HepG2 (cell line): ENCODE results near the gene CSTPP1. TPM values are rescaled to one million over a fixed set of nuclear protein-coding genes. Genes with fewer than 3 reads are reported as not detected.

Experiments used
- ATAC-seq: fragments of 200-7000 bp; cut with Tn5 transposase; 3 replicates; pipeline ENCODE4 v1.9.1; 2020; ENCODE audit warnings: mild to moderate bottlenecking, moderate library complexity
- BruUV-seq: library from RNA; stranded (reverse); fragments of 400-500 nt; replicated peaks from 2 replicates; lab custom pipeline; 2021; lab: Mats Ljungman, UMichigan
- CTCF ChIA-PET: fragments of 300-600 bp; formaldehyde crosslinking; extraction: SDS; loops from one replicate; lab custom pipeline; 2021; ENCODE audit warnings: low total read pairs, inconsistent platforms, low intra/inter-chr PET ratio; lab: Yijun Ruan, JAX
- POLR2A ChIA-PET: fragments of 350-600 bp; sonication (Branson Sonifier 250); formaldehyde crosslinking; loops from one replicate; lab custom pipeline; 2020; ENCODE audit warnings: antibody characterized with exemption, inconsistent platforms; lab: Yijun Ruan, JAX
- DNase-seq: peaks from one replicate; pipeline ENCODE4 v3.0.0-alpha.2; 2015; ENCODE audit warnings: low spot score
- FAIRE-seq: peaks from 3 replicates; lab custom pipeline; 2011; peaks lifted over from hg19 to GRCh38; lab: Jason Lieb, UNC
- H2AFZ ChIP-seq: one replicate; pipeline ENCODE4 v1.6.1; 2011; ENCODE audit warnings: low read length, inconsistent platforms
- H3K27ac ChIP-seq: fragments of 300-600 bp; 3 replicates; pipeline ENCODE4 v1.8.0; 2011; ENCODE audit warnings: mixed run types, mild to moderate bottlenecking, mixed read lengths, low read length, inconsistent platforms; ENCODE audit not compliant: insufficient read depth; ENCODE audit errors: extremely low read length
- H3K27me3 ChIP-seq, 2 experiments: fragments of 200-600 bp in 1 of 2; 2 replicates in 1 of 2; 3 replicates in 1 of 2; pipeline versions ENCODE4 v1.6.0 to v1.8.0; 2011; ENCODE audit warnings: low read length in 2 of 2, mild to moderate bottlenecking in 2 of 2, moderate library complexity in 2 of 2, inconsistent platforms in 1 of 2; ENCODE audit not compliant: insufficient read depth in 2 of 2, control insufficient read depth in 1 of 2
- H3K36me3 ChIP-seq, 2 experiments: fragments of 200-600 bp in 1 of 2; replicated peaks in 1 of 2; 2 replicates in 1 of 2; 3 replicates in 1 of 2; pipeline versions ENCODE4 v1.5.1 to v1.8.0; 2011; ENCODE audit warnings: low read length in 2 of 2, inconsistent platforms in 1 of 2; ENCODE audit not compliant: insufficient read depth in 2 of 2, control insufficient read depth in 1 of 2
- H3K4me1 ChIP-seq: 2 replicates; pipeline ENCODE4 v1.5.1; 2012; ENCODE audit warnings: low read length, inconsistent platforms; ENCODE audit not compliant: insufficient read depth
- H3K4me2 ChIP-seq: 2 replicates; pipeline ENCODE4 v1.6.0; 2011; ENCODE audit warnings: low read depth, low read length, inconsistent platforms
- H3K4me3 ChIP-seq, 3 experiments: fragments of 200-600 bp in 1 of 3; sonication (generic), shearing (Covaris generic) in 1 of 3; replicated peaks in 1 of 3; 2 replicates each; pipeline ENCODE4 v1.5.1; 2011 to 2016; ENCODE audit warnings: low read length in 3 of 3, inconsistent platforms in 2 of 3, low read depth in 2 of 3, mild to moderate bottlenecking in 2 of 3, control low read depth in 1 of 3, mixed read lengths in 1 of 3; ENCODE audit not compliant: insufficient read depth in 1 of 3
- H3K79me2 ChIP-seq: one replicate; pipeline ENCODE4 v1.6.1; 2011; ENCODE audit warnings: low read length, inconsistent platforms; ENCODE audit not compliant: insufficient read depth
- H3K9ac ChIP-seq: 2 replicates; pipeline ENCODE4 v1.6.0; 2011; ENCODE audit warnings: mild to moderate bottlenecking, low read depth, low read length, inconsistent platforms; ENCODE audit not compliant: insufficient read depth
- H3K9me3 ChIP-seq: 2 replicates; pipeline ENCODE4 v1.5.1; 2012; ENCODE audit warnings: mild to moderate bottlenecking, low read length
- H4K20me1 ChIP-seq: 2 replicates; pipeline ENCODE4 v1.6.0; 2011; ENCODE audit warnings: inconsistent platforms, mild to moderate bottlenecking, low read length, moderate library complexity; ENCODE audit not compliant: insufficient read depth
- AGO2 ChIP-seq: fragments of 200-400 bp; formaldehyde crosslinking; optimal IDR thresholded peaks from 2 replicates; pipeline ENCODE3; 2017; ENCODE audit warnings: mild to moderate bottlenecking, low read depth, low read length, moderate library complexity
- KLF11 ChIP-seq: IDR thresholded peaks from 2 replicates; pipeline ENCODE4 v1.6.1; 2016; ENCODE audit warnings: missing compliant biosample characterization
- MXI1 ChIP-seq: IDR thresholded peaks from 3 replicates; pipeline ENCODE4 v1.6.1; 2012; ENCODE audit warnings: low read depth, low read length, inconsistent platforms, borderline replicate concordance
- RBFOX2 ChIP-seq: fragments of 200-400 bp; formaldehyde crosslinking; IDR thresholded peaks from 2 replicates; pipeline ENCODE4 v1.6.1; 2017; ENCODE audit warnings: low read depth, mild to moderate bottlenecking, low read length
- RBM22 ChIP-seq: fragments of 200-400 bp; formaldehyde crosslinking; optimal IDR thresholded peaks from 2 replicates; pipeline ENCODE3; 2017; ENCODE audit warnings: mild to moderate bottlenecking, low read length, moderate library complexity
- RBM39 ChIP-seq: fragments of 200-400 bp; formaldehyde crosslinking; IDR thresholded peaks from one replicate; pipeline ENCODE4 v1.6.1; 2018; ENCODE audit warnings: antibody characterized with exemption, mild to moderate bottlenecking, low read depth, low read length; ENCODE audit not compliant: poor library complexity, severe bottlenecking
- SOX13 ChIP-seq, 3 experiments: fragments of 450-650 bp in 1 of 3; sonication (generic) in 1 of 3; formaldehyde crosslinking in 1 of 3; IDR thresholded peaks in 2 of 3; conservative IDR thresholded peaks in 1 of 3; 2 replicates each; pipeline versions ENCODE4 v1.5.0 to v1.6.1; 2016 to 2020; ENCODE audit warnings: antibody characterized with exemption in 1 of 3, mild to moderate bottlenecking in 1 of 3, missing compliant biosample characterization in 1 of 3, missing genetic modification reagents in 1 of 3, moderate library complexity in 1 of 3
- ZNF644 ChIP-seq: IDR thresholded peaks from 2 replicates; pipeline ENCODE4 v1.6.1; 2016; ENCODE audit warnings: low read depth
- WGBS: methylation state at CpG from one replicate; pipeline ENCODE4 v1.1.6; 2017; ENCODE audit warnings: low lambda C conversion rate; 5-methylcytosine and 5-hydroxymethylcytosine counted together
- in situ Hi-C: cut with HindIII; loops from 2 replicates; pipeline ENCODE4 v1.10.0; 2017; ENCODE audit warnings: low pct_unique_long_range_greater_than_20kb; ENCODE audit not compliant: extremely low pct_ligation_motif_present
- intact Hi-C: fragments of 100-400 bp; cut with micrococcal nuclease; formaldehyde crosslinking; loops from one replicate; pipeline ENCODE4 v1.10.0; 2022; ENCODE audit not compliant: unreplicated experiment
- polyA plus RNA-seq, 8 experiments: library from polyadenylated mRNA; depleted of rRNA in 3 of 8; stranded (reverse) in 7 of 8; unstranded in 1 of 8; fragments of >200 nt; fragmentation: Illumina TruSeq in 4 of 8; extraction: Trizol in 4 of 8; gene quantifications; 2 replicates each; pipeline versions ENCODE4 v1.2.1 to v1.2.3, GENCODE V29; 2011 to 2016; ENCODE audit warnings: low read depth in 4 of 8, missing spikeins in 1 of 8, mixed read lengths in 1 of 8; ENCODE audit not compliant: insufficient read depth in 1 of 8
- total RNA-seq, 5 experiments: library from RNA; depleted of rRNA; stranded (reverse); fragments of >200 nt; fragmentation: Illumina TruSeq; extraction: Trizol; gene quantifications; 2 replicates each; pipeline ENCODE4 v1.2.3, GENCODE V29; 2016; ENCODE audit warnings: low read depth in 1 of 5
- TF ChIP-seq, protein P1 (sequence below): IDR thresholded peaks from 2 replicates; pipeline ENCODE4 v1.6.1; 2012; ENCODE audit warnings: low read depth, low read length, improper control_type of control experiment

CSTPP1 gene
- total and polyA plus RNA-seq, 2 of the 13 experiments (the other 11 are each of a cell fraction or from before 2014, with no cell fraction given): 12.3 to 14.6 TPM

GRCh38 chr11:47165253-47165840 is 228.8 kb downstream of the CSTPP1 start:
- H2AFZ ChIP-seq: no peak overlapping the region
- peaks cover 9% of the 10 kb centered on the region for H3K79me2 ChIP-seq
- no peaks in the 10 kb centered on the region for H3K9me3 ChIP-seq
- H3K4me3 ChIP-seq: no peak overlapping the region
- no peaks in the 10 kb centered on the region for H3K27me3 ChIP-seq
- H3K4me1 ChIP-seq: peaks cover 21% of the 10 kb centered on the region
- no peak for TF ChIP-seq ZNF644 (CRISPR knock-in tag)
- TF ChIP-seq RBM22: peak; percentile 37
- no peak for TF ChIP-seq RBM39
- TF ChIP-seq MXI1: no peak
- TF ChIP-seq SOX13 (IDR thresholded peaks at IDR 0.05): no peak
- TF ChIP-seq SOX13 (CRISPR knock-in tag; conservative IDR thresholded peaks at IDR 0.05 in 1 of 2, IDR thresholded peaks at IDR 0.05 in 1 of 2): no peak
- TF ChIP-seq, protein P1, sequence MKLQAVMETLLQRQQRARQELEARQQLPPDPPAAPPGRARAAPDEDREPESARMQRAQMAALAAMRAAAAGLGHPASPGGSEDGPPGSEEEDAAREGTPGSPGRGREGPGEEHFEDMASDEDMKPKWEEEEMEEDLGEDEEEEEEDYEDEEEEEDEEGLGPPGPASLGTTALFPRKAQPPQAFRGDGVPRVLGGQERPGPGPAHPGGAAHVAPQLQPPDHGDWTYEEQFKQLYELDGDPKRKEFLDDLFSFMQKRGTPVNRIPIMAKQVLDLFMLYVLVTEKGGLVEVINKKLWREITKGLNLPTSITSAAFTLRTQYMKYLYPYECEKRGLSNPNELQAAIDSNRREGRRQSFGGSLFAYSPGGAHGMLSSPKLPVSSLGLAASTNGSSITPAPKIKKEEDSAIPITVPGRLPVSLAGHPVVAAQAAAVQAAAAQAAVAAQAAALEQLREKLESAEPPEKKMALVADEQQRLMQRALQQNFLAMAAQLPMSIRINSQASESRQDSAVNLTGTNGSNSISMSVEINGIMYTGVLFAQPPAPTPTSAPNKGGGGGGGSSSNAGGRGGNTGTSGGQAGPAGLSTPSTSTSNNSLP: no peak
- TF ChIP-seq AGO2: peak; percentile 70
- peak; percentile 36; the same call in 1 of the 2 replicates for TF ChIP-seq RBFOX2
- no peak for TF ChIP-seq KLF11 (CRISPR knock-in tag)
- TF ChIP-seq, all 625 proteins: peak for 3
- in situ Hi-C loops (no loop called here), intact Hi-C loops (no loop called here)
- FAIRE-seq: no peak
- Histone ChIP-seq H3K27ac (no peak overlapping the region), H3K9ac (no peak overlapping the region), H3K36me3 (peaks cover 34 to 55% of the 10 kb centered on the region in 2 experiments), H4K20me1 (peaks cover 10% of the 10 kb centered on the region; the same call in 1 of the 2 replicates), H3K4me2 (no peak overlapping the region)
- DNase-seq: no peak
- no peak for ATAC-seq
- CTCF ChIA-PET: no interaction called here
- WGBS: 99% methylated on average over 15 of the region's 16 CpGs
- no TSS peak for BruUV-seq
- POLR2A ChIA-PET: interaction anchor here (0.9 to 1.2 kb wide), 2 partner anchors 21 to 49 kb away, joined by 3 to 4 read pairs; partner anchors contain the start of gene DDB2
